NCI-H510A (cell line): ENCODE data around the gene TTN.
"Not testable (repeated sequence)": the region's sequence is repeated elsewhere in the genome, so short reads cannot be mapped to it uniquely, and the experiment has no call there.

Experiments used
- DNase-seq: peaks from one replicate; lab custom pipeline; 2025; lab: John Stamatoyannopoulos, UW

The TTN gene

DNA sequence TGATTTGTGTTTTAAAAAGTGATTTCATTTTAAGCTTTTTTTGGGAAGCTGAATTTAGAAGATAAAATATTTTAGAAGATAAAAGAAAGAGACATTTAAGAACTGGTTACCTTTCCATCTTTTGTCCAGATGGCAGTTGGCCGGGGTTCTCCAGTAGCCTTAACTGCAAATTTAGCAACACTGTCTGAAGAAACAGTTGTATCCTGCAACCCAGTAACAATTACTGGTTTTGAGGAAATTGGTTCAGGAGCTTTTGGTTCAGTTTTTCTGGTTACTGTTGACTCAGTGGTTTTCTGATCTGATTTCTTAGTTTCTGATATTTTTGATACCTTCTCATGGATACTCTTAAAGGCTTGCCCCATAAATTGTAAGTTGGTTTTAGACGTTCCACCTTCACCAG, 277.1 kb downstream of the TTN start:
- DNase-seq = no peak

DNA sequence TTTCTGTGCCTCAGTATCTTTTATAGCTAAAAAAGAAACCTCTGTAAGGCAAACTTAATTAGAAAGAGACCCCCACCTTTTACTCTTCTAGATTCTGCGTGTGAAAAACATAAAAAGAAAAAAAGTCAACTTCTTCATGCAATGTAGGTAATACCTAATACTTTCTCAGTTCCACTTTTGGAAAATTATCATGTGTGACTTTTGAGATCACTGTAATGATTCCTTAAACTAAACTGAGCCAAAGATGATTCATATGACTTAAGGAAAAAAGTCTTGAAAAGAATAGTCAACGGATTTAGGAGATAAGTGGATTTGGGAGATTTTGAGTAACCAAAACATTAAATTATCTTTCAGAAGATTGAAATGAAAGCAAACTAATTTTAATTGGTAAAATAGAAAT, 278.0 kb downstream of the TTN start:
- DNase-seq = no peak

DNA sequence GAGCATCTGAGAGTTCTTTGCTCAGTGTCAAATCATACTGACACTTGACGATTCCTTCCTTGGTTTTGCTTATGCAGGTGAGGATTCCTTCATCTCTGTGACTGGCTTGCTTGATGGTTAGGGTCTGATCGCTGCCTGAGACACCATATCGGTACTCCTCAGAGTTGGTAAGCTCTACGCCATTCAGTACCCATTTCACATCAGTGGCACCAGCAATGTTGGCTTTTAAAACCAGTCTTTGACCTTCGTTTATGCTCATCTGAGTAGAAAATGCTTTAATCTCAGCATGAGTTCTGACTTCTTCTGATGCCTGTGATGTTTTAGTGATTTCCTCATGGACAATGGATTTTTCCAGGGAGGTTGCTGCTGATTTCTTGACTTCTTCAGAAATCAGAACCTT, 278.6 kb downstream of the TTN start:
- no peak for DNase-seq

DNA sequence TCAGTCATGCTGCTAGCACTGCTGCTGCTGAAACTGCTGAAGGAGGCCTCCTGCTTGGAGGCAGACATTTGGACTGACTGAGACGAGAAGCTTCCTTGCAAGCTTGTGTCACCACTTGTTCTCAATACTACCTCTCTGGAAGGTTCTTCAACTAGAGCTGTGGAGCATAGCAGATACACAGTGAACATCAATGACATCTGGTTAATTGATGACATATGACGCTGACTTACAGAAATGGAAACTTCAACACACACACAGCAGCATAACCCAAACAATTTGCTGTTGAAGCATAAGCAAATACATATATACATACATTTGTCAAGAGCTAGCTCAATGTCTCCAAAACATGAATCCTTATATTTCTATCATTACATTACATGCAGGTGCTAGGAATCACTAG, 279.6 kb downstream of the TTN start:
- DNase-seq = no peak

DNA sequence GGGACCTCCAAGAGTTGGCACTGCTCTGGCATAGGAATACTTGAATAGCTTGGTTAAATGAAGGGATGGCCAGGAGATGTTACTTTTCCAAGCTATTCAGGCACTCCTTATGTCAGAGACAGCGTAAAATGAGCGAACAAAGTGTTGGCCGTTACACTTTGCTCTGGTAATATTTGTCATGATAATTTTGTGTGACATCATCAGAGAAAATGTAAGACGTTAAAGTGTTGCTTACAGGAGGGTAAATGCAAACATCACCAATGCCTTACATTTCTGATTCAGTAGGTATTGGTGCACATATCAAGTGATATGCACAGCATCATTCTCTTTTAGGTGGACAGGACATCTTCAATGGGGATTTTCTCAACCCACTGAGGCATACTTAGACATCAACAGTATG, 281.0 kb downstream of the TTN start:
- DNase-seq = no peak

DNA sequence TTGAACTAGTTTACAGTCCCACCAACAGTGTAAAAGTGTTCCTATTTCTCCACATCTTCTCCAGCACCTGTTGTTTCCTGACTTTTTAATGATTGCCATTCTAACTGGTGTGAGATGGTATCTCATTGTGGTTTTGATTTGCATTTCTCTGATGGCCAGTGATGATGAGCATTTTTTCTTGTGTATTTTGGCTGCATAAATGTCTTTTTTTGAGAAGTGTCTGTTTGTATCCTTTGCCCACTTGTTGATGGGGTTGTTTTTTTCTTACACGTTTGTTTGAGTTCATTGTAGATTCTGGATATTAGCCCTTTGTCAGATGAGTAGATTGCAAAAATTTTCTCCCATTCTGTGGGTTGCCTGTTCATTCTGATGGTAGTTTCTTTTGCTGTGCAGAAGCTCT, 281.8 kb downstream of the TTN start:
- DNase-seq = not testable (repeated sequence)

DNA sequence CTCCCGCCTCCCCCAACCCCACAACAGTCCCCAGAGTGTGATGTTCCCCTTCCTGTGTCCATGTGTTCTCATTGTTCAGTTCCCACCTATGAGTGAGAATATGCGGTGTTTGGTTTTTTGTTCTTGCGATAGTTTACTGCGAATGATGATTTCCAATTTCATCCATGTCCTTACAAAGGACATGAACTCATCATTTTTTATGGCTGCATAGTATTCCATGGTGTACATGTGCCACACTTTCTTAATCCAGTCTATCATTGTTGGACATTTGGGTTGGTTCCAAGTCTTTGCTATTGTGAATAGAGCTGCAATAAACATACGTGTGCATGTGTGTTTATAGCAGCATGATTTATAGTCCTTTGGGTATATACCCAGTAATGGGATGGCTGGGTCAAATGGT, 282.2 kb downstream of the TTN start:
- not testable (repeated sequence) for DNase-seq

DNA sequence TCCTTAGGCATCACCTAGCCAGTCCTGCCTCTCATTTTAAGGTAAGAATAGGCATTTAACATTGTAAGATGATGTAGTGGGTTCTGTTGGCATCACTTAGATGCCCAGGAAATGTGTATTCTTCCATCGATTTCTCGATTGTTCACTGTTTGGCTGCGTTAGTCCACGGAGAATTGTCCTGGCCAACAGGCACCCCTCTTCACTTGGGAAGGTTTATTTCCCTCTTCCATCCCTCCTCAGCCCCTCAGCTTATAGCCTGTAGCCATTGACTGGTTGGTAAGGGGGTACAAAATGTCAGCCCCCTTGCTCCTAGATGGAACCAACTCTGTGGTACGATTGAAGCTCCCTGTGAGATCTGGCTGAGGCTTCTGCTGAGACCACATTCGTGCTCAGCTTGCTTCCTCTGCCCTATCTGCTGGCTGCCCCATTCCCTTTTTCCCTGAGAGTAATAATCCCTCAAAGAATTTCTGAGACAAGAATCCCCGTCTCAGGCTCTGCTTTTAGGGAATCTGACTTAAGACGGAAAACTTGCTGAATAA, 283.6 kb downstream of the TTN start:
- DNase-seq = no peak

DNA sequence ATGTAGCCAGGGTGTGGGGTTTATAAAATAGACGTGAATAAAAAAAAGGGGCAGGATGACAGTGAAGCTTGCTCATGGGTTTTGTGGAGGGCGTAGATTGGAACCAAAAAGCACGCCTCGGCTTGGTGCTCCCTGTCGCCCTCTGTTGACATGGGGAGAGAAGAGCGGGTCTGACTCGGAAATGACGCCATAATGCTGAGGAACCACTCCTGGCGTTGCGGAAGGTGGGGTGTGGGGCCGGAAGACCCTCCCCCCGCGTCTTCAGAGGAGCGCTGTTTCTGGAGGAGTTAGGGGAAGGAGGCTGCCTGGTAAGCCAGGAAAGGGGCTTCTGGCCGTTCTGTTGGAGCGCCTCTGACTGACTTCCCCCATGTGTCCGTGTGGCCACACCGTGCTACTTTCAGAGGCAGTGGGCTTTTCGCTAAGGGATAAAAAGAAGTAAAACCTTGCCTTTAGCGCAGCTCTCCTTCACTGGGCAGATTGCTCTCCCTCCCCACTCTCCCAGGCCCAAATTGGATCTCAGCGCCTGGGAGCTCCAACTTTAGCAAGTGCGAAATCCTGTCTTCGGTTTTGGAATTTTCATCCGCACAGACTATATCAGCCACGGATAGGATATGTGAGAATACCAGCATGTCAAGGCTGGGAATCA, 284.1 kb downstream of the TTN start:
- DNase-seq = peak; percentile 91

DNA sequence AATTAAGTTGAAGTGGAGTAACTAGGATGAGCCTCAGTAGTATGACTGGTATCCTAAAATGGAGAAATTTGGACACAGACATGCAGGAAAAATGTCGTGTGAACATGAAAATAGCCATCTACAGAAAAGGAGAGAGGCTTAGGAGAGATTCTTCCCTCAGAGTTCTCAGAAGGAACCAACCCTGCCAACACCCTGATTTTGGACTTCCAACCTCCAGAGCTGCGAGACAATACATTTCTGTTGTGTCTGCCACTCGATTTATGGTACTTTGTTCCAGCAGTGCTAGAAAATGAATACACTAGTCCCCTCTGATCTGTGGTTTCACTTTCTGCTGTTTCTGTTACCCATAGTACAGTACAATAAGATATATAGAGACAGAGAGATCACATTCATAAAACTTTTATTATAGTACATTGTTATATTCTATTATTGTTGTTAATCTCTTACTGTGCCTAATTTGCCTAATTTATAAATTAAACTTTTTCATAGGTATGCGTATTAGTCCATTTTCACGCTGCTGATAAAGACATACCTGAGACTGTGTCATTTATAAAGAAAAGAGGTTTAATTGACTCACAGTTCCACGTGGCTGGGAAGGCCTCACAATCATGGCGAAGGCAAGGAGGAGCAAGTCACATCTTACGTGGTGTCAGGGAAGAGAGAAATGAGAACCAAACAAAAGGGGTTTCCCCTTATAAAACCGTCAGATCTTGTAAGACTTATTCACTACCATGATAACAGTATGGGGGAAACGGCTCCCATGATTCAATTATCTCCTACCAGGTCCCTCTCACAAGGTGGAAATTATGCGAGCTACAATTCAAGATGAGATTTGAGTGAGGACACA, 285.7 kb downstream of the TTN start:
- no peak for DNase-seq

DNA sequence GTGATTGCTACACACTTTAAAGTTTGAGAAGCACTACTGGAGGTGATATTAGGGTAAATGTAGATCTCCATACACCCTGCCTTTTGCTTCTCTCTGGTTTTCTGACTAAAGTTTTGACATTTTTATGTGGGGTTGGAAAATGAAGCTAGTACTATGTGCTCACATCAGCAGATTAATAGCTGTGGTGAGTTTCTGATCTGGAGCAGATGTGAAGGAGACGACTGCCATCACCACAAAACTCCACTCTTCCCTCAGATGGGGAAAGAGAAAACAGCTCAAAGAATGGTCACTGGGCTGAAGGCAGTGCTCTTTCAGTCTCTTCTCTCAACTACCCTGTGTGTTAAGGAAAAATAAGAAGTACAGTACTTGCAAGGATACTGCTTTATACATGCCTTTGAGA, 289.7 kb downstream of the TTN start:
- no peak for DNase-seq

DNA sequence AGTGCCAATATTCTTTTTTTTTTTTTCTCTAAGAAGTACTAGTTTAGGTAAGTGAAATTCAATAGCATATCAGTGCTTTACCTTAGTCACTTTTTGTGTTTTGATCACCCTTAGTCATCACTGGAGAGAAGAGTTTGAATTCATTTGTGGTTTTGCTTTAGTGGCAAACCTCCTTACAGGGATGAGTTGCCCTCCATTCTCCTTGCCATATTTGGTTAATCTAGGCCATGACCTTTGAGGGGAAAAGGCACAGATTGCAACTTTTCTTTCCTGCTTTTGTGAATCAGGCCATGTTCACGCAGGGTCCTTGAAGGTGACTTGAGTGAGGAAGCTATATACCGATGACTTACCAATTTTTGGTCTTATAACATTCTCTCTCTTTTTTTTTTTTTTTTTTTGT, 292.6 kb downstream of the TTN start:
- DNase-seq = no peak

DNA sequence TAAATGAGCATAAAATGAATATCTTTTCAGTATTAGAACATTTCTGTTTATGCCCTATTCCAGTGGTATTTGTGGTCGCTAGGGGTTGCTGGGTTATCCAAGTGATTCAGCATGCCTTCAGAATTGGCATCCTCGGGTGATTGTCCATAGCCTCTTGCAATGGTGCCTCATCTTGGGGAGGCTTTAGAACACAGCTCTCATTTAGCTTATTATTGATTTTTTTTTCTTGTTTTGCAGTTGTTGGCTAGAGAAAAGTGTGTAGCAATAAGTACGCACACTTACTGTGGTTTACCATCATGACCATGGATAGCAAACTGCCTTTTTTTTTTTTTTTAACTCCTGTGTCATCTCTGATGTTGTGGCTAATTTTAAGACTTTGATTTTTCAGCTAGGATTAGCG, 293.3 kb downstream of the TTN start:
- no peak for DNase-seq

DNA sequence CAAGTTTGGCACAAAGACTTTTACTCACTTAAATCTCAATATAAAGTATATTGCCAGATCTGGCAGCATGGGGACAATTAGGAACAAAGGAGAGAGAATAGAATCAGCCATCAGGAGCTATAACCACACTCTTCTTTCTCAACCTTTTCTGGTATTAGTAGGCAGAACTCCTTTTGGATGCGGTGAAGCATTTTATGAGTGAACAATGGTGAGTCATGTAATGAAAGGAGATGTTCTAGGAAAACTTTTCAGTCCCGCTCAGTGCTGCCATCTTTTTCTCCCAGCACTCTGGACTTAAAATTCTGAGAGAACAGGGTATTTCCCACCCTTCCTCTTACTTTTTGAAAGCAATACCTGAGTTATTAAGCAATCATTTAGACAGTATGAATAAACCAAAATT, 294.7 kb downstream of the TTN start:
- no peak for DNase-seq

DNA sequence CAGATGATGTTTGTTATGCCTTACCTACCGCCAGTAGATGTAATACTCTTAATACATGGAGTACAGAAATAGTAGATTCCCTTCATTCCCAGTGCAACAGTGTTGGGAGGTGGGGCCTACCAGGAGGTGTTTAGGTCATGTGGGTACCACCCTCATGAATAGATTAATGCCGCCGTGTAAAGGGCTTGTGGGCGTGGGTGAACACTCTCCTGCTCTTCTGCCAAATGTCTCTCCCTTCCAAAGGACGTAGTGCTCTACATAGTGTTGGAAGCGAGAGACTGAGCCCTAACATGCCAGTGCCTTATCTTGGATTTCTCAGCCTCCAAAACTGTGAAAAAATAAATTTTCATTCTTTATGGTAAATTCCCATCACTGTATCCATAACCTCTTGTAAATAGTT, 296.8 kb downstream of the TTN start:
- DNase-seq = no peak

DNA sequence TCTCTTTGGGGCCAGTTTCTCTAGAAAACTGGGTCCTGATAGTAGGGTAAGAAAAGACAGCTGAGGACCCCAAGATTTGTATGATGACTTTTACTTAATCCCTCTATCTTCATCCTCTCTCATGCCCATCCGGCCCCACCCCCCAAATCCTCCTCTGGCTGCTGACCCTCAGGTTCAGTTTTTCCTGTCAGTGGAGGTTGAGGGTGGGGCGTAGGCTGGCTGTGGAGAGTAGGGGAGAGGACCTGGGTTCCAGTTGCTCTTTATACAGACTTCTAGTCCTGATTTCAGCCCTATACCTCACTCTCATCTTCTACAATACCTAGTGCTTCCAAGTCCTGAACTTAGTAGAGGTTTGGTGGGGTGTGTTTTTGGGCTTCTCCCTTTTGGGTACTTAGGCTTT, 298.6 kb downstream of the TTN start:
- no peak for DNase-seq

DNA sequence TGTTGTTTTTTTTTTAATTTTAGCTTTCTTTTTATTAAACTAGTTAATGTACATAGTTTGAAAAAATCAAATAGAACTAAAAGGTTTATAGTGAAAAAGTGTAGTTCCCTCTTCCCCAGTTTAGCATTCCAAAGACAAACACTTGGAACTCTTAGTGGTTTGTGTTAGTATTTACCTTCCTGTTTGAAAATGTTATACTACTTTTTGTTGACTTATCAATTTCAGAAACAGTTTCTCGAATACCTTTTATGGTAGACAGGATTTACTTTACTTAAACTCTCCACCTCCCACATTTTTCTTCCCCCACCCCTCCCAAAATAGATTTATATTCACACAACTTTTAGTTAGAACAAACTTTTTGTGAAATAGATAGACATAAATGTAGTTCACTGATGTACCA, 300.3 kb downstream of the TTN start:
- no peak for DNase-seq

DNA sequence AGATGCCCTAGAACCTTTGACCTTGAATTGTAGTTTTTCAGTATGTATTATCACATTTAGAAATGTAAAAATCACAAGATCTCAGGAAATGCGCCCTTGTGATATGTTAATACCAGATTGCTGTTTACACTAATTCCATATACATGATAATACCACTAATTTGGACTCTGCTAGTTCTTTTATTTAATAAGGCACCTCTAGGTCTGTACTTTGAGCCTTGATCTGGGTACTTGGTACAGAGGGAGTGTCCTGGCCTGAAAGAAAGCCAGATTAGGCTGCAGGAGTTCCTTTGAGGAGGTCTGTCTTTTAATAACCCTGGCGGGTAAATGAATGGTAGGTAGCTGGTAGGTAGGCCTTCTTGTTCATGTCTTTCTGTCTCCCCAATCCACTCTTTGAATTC, 300.7 kb downstream of the TTN start:
- no peak for DNase-seq

DNA sequence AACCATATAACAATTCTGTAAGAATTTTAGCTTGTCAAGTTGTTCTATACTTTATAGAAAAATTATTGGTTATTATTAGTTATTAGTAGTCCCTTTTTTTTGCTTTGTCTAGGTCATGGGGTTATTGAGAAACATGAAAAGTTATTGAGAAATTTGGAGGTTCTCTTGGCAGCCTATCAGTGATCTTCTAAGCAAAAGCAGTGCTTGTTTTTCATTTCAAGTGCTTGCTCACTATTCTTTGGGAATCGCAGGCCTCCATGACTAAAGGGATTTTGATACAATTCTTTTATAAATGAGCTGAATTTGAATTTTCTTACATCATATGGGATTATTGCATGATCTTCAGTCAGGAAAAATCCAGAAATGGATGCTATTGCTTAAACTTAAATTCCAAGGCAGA, 301.1 kb downstream of the TTN start:
- no peak for DNase-seq

DNA sequence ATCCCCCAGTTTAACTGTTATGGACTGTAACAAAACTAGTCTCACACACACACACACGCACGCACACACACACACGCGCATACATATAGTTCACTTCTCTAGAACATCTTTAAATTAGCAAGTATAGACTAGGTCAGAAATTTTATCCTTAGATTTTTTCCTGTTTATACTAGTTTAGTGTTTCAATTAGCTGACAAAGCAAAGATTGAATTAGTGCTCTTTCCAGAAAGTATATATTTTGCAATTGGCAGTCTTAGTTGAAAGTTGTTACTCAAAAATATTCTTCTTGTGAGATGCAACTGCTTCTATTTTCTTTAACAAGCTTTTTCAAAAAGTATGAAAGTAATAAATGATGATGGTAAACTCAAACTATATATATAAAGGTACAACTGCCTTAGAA, 304.5 kb downstream of the TTN start:
- DNase-seq = no peak

DNA sequence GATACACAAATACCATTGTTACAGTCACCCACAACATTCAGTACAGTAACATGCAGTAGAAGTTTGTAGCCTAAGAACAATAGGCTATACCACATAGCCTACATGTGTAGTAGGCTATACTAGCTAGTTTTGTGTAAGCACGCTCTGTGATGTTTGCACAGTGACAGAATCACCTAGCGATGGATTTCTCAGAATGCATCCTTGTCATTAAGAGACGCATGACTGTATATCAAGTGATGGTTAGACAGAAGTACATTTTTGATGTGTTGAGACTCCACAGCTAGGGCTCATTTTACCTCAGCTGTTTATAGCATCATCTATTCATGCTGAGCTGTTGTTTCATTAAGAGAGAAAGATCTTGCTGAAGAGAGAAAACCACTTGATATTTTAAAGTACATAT, 307.6 kb downstream of the TTN start:
- DNase-seq = no peak

DNA sequence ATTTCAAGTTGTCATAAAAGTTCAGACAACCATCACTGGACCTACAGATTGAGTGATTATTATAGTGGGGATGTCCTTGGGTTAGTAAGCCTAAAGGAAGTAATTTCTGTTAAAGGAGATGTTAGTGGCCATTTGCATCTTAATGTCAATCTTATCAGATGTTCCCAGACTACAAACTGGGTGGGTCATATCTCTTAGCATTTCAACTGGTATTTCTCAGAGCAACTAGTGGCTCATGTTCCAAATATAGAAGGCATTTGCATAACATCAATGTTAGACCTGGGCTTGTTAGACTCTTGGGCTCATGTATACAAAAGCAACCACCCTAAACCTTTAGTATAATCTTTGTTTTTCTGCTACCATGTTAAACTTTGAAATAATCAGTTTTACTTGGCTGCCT, 309.1 kb downstream of the TTN start:
- no peak for DNase-seq

DNA sequence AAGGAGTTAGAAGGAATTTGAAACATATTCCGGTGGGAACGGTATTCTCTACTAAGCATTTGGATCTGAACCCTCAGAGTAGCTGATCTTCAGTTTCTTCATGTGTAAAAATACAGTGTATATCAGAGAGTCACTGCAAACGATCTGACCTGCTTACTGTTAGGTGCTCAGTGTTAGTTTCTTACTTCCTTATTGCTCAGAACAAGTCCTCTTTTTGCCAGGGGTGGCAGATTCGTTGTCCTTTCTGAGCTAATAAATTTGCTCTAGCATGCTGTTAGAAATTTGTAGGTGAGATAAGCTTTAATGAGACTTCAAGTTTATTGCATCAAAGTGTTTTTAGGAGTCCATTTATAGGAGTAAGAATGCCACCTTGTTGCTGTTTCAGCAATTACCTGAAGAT, 311.2 kb downstream of the TTN start:
- no peak for DNase-seq

DNA sequence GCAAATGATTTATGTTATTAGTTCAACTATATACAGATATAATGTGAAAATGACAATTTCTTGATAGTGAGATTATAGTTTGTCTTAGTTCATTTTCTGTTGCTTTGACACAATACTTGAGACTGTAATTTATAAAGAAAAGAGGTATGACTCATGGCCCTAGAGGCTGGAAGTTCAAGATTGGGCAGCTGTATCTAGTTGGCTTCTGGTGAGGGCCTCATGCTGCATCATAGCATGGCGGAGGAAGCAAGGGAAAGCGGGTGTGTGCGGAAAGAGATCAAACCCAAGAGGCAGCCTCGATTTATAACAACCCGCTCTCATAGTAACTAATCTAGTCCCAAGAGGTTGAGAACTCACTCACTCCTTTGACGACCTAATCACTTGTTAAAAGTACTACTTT, 315.6 kb downstream of the TTN start:
- no peak for DNase-seq
